Uterus (tissue), 2 donors: ENCODE measurements around the gene PIEZO2.

Experiments
- POLR2A ChIP-seq, 2 donors: fragments of 450-650 bp; IDR thresholded peaks; one replicate each; pipeline ENCODE4 v1.6.1; 2016; ENCODE audit warnings: antibody characterized with exemption in 2 of 2, mild to moderate bottlenecking in 1 of 2, moderate library complexity in 1 of 2
- TF ChIP-seq, protein P1 (sequence below), 4 experiments: fragments of 200-600 bp in 2 of 4; fragments of 450-650 bp in 2 of 4; sonication (generic) in 2 of 4; IDR thresholded peaks; one replicate each; pipeline ENCODE4 v1.5.1; 2016 to 2019; ENCODE audit warnings: antibody characterized with exemption in 4 of 4, mild to moderate bottlenecking in 2 of 4, moderate library complexity in 1 of 4

DNA sequence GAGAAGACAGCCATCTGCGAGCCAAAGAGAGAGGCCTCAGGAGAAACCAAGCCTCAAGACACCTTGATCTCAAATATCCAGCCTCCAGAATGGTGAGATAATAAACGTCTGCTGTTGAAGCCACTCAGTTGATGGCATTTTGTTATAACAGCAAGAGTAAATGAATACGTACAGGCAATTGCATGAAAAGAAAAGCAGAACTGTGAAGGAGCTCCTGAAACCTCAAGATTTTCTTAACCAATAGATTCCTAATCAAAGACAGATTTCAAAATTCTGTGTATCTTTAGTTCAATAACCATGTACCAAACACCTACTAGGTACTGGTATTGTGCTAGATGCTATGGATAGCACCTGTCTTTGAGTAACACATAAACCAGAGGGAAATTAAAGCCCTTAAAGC, 139.5 kb downstream of the PIEZO2 start:
- TF ChIP-seq, protein P1, sequence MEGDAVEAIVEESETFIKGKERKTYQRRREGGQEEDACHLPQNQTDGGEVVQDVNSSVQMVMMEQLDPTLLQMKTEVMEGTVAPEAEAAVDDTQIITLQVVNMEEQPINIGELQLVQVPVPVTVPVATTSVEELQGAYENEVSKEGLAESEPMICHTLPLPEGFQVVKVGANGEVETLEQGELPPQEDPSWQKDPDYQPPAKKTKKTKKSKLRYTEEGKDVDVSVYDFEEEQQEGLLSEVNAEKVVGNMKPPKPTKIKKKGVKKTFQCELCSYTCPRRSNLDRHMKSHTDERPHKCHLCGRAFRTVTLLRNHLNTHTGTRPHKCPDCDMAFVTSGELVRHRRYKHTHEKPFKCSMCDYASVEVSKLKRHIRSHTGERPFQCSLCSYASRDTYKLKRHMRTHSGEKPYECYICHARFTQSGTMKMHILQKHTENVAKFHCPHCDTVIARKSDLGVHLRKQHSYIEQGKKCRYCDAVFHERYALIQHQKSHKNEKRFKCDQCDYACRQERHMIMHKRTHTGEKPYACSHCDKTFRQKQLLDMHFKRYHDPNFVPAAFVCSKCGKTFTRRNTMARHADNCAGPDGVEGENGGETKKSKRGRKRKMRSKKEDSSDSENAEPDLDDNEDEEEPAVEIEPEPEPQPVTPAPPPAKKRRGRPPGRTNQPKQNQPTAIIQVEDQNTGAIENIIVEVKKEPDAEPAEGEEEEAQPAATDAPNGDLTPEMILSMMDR (IDR thresholded peaks at IDR 0.05) = no peak
- no peak for TF ChIP-seq POLR2A (IDR thresholded peaks at IDR 0.05)
